ENCODE measurements around the gene VIL1.

Gene VIL1

GRCh38 chr2:218378053-218378452 lies 40.9 kb upstream of the VIL1 start:
- TF ChIP-seq CTCF (IDR thresholded peaks at IDR 0.05; ENCODE audit: insufficient read depth, low read depth, low read length, missing control alignments) = no peak
- DNase-seq (ENCODE audit: low read depth) = peak; percentile 43
- H3K4me3 ChIP-seq (ENCODE audit: low read length) = no peak overlapping the region

GRCh38 chr2:218381916-218382366 lies 37.0 kb upstream of the VIL1 start, which contains the start of gene SLC11A1:
TSS of gene SLC11A1 (plus strand) at chr2:218382273. CDS start at chr2:218382369, 96 bp downstream.
- DNase-seq (ENCODE audit: low read depth) = no peak
- H3K4me3 ChIP-seq (ENCODE audit: low read length) = no peak within 1 kb of the TSS
- no peak for TF ChIP-seq CTCF (IDR thresholded peaks at IDR 0.05; ENCODE audit: insufficient read depth, low read depth, low read length, missing control alignments)

- no peak for DNase-seq (ENCODE audit: low read depth)
- H3K4me3 ChIP-seq (ENCODE audit: low read length) = no peak overlapping the region
- TF ChIP-seq CTCF (IDR thresholded peaks at IDR 0.05; ENCODE audit: insufficient read depth, low read depth, low read length, missing control alignments) = no peak
These were observed 36.1 kb upstream of the VIL1 start for GRCh38 chr2:218382785-218383184.

GRCh38 chr2:218383892-218384519 lies 34.9 kb upstream of the VIL1 start:
- DNase-seq (ENCODE audit: low read depth) = peak; percentile 77
- TF ChIP-seq CTCF (IDR thresholded peaks at IDR 0.05; ENCODE audit: insufficient read depth, low read depth, low read length, missing control alignments) = no peak
- H3K4me3 ChIP-seq (ENCODE audit: low read length) = no peak overlapping the region

- TF ChIP-seq CTCF (IDR thresholded peaks at IDR 0.05; ENCODE audit: insufficient read depth, low read depth, low read length, missing control alignments) = no peak
- no peak overlapping the region for H3K4me3 ChIP-seq (ENCODE audit: low read length)
- no peak for DNase-seq (ENCODE audit: low read depth)
These were observed 33.9 kb upstream of the VIL1 start for GRCh38 chr2:218384975-218385374.

GRCh38 chr2:218386505-218387368 lies 32.2 kb upstream of the VIL1 start:
- H3K4me3 ChIP-seq (ENCODE audit: low read length) = no peak overlapping the region
- no peak for TF ChIP-seq CTCF (IDR thresholded peaks at IDR 0.05; ENCODE audit: insufficient read depth, low read depth, low read length, missing control alignments)
- DNase-seq (ENCODE audit: low read depth) = no peak
